ENCODE data around the gene FAM200C. TPM values are rescaled to one million over a fixed set of nuclear protein-coding genes. Genes with fewer than 3 reads are reported as not detected.

Gene FAM200C
- total RNA-seq = 1 to 10 TPM; 2.4 to 2.7 TPM
- 10.4 TPM for polyA plus RNA-seq (2013, experiment 1 of 2)
- 8.7 TPM for polyA plus RNA-seq (2013, experiment 2 of 2)
- long read RNA-seq, experiment 1 = 0 reads
- long read RNA-seq, experiment 2, transcript ZBED8-201 (2 exons, 2,851 nt) = major isoform, 7 of 8 reads
- long read RNA-seq, experiment 2, partial matches to known transcripts = 1 of 8 reads
- long read RNA-seq, experiment 2, other reads (novel, unspliced or antisense) = 0 of 8 reads
- long read RNA-seq, experiment 3, transcript ZBED8-201 (2 exons, 2,851 nt) = major isoform, 28 of 30 reads
- long read RNA-seq, experiment 3, partial matches to known transcripts = 0 of 30 reads
- long read RNA-seq, experiment 3, other reads (novel, unspliced or antisense) = 1 of 30 reads
- long read RNA-seq, experiment 4, partial matches to known transcripts = 0 of 3 reads
- long read RNA-seq, experiment 4, other reads (novel, unspliced or antisense) = 0 of 3 reads

GRCh38 chr5:160399402-160400353, at the start of gene FAM200C:
TSS of gene FAM200C (minus strand) at chr5:160400054. CDS start at chr5:160395490, 4,564 bp downstream.
- Histone ChIP-seq H3K27me3 (ENCODE audit: control insufficient read depth, insufficient read depth, low read length, poor library complexity, severe bottlenecking) (no peaks in the 10 kb centered on the region), H3K9me3 (ENCODE audit: control insufficient read depth, low read length) (no peaks in the 10 kb centered on the region), H3K9ac (ENCODE audit: extremely low read depth, low read length, poor library complexity, severe bottlenecking) (peak within 1 kb of the TSS; percentile 92), H3K36me3 (ENCODE audit: control insufficient read depth, insufficient read depth, low read length) (peaks cover 36% of the 10 kb centered on the region), H3K4me3 (ENCODE audit: low read length) (peak within 1 kb of the TSS; percentile 80), H3K4me1 (ENCODE audit: control insufficient read depth, insufficient read depth, low read length) (no peaks in the 10 kb centered on the region), H3K27ac (ENCODE audit: low read depth, low read length) (peak within 1 kb of the TSS; percentile 93)
- no peaks in the 10 kb centered on the region for H3K27me3 Mint-ChIP-seq (ENCODE audit: insufficient read depth)
- H3K27ac Mint-ChIP-seq = peak within 1 kb of the TSS; percentile 97
- peak within 1 kb of the TSS; percentile 71 for H3K4me3 Mint-ChIP-seq
- WGBS, 2 experiments (ENCODE audit: insufficient coverage in 1 of 2, insufficient read length in 1 of 2) = 0 to 7% methylated on average over 21 to 41 of the region's 41 CpGs
- no peak for TF ChIP-seq CTCF (conservative IDR thresholded peaks at IDR 0.05)
- no peaks in the 10 kb centered on the region for H3K9me3 Mint-ChIP-seq
- peaks cover 9% of the 10 kb centered on the region for H3K4me1 Mint-ChIP-seq
- H3K36me3 Mint-ChIP-seq (ENCODE audit: low read depth) = peaks cover 26% of the 10 kb centered on the region
- peak; percentile 97 for DNase-seq

DNA sequence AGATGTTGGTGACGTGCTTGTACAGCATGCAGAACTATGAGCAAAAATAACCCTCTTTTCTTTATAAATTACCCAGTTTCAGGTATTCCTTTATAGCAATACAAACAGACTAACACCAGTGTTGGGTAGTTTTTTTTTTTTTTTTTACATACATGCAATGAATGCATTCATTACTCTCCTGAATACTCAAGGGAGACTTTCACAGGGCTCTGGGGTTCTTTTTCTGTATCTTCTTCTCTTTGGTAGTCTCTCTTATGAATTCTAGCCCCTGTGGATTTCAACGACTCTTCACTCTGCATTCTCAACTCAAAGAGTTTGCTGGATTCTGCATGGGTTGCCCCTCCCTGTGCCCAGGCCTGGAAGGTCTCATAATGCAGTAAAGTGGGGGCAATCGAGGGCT, 49.6 kb upstream of the FAM200C start:
- peaks cover 8% of the 10 kb centered on the region for H3K9me3 ChIP-seq (ENCODE audit: control insufficient read depth, low read length)
- H3K4me3 Mint-ChIP-seq = no peak overlapping the region
- no peaks in the 10 kb centered on the region for H3K4me1 Mint-ChIP-seq
- H3K4me1 ChIP-seq (ENCODE audit: control insufficient read depth, insufficient read depth, low read length) = no peaks in the 10 kb centered on the region
- H3K36me3 Mint-ChIP-seq (ENCODE audit: low read depth) = no peaks in the 10 kb centered on the region
- no peak overlapping the region for H3K27ac ChIP-seq (ENCODE audit: low read depth, low read length)
- H3K36me3 ChIP-seq (ENCODE audit: control insufficient read depth, insufficient read depth, low read length) = no peaks in the 10 kb centered on the region
- no peak for DNase-seq
- H3K9me3 Mint-ChIP-seq = no peaks in the 10 kb centered on the region
- 86% methylated on average over 2 to 3 of the region's 3 CpGs for WGBS, 2 experiments (ENCODE audit: insufficient coverage in 1 of 2, insufficient read length in 1 of 2)
- no peak overlapping the region for H3K27ac Mint-ChIP-seq
- no peak for TF ChIP-seq CTCF (conservative IDR thresholded peaks at IDR 0.05)
- no peak overlapping the region for H3K4me3 ChIP-seq (ENCODE audit: low read length)
- no peaks in the 10 kb centered on the region for H3K27me3 ChIP-seq (ENCODE audit: control insufficient read depth, insufficient read depth, low read length, poor library complexity, severe bottlenecking)
- H3K9ac ChIP-seq (ENCODE audit: extremely low read depth, low read length, poor library complexity, severe bottlenecking) = no peak overlapping the region
- H3K27me3 Mint-ChIP-seq (ENCODE audit: insufficient read depth) = no peaks in the 10 kb centered on the region

- Mint-ChIP-seq H3K4me1 (no peaks in the 10 kb centered on the region), H3K27me3 (ENCODE audit: insufficient read depth) (no peaks in the 10 kb centered on the region), H3K9me3 (no peaks in the 10 kb centered on the region), H3K27ac (no peak overlapping the region), H3K36me3 (ENCODE audit: low read depth) (no peaks in the 10 kb centered on the region), H3K4me3 (no peak overlapping the region)
- DNase-seq = no peak
- H3K4me3 ChIP-seq (ENCODE audit: low read length) = no peak overlapping the region
- H3K4me1 ChIP-seq (ENCODE audit: control insufficient read depth, insufficient read depth, low read length) = no peaks in the 10 kb centered on the region
- no peaks in the 10 kb centered on the region for H3K27me3 ChIP-seq (ENCODE audit: control insufficient read depth, insufficient read depth, low read length, poor library complexity, severe bottlenecking)
- no peak overlapping the region for H3K27ac ChIP-seq (ENCODE audit: low read depth, low read length)
- no peak for TF ChIP-seq CTCF (conservative IDR thresholded peaks at IDR 0.05)
- H3K9me3 ChIP-seq (ENCODE audit: control insufficient read depth, low read length) = peaks cover 8% of the 10 kb centered on the region
- no peak overlapping the region for H3K9ac ChIP-seq (ENCODE audit: extremely low read depth, low read length, poor library complexity, severe bottlenecking)
- 100% methylated on average over 1 of the region's 1 CpG; no CpG with 5 or more reads in 1 of the 2 experiments for WGBS, 2 experiments (ENCODE audit: insufficient coverage in 1 of 2, insufficient read length in 1 of 2)
- H3K36me3 ChIP-seq (ENCODE audit: control insufficient read depth, insufficient read depth, low read length) = no peaks in the 10 kb centered on the region
These were observed 49.0 kb upstream of the FAM200C start for GRCh38 chr5:160448886-160449285.

All from endodermal cell (in vitro differentiated cells).